Stimulated activated CD4-positive, alpha-beta T cell treated with anti-CD3 and anti-CD28 coated beads, Interleukin-12 subunit alpha, Interleukin-12 subunit beta, amount 100 ng/mL, for 48 hours (primary cell): Measurements from ENCODE around the gene SEBOX.

Source experiments
- DNase-seq, 3 donors: peaks; one replicate each; pipeline ENCODE4 v3.0.0-alpha.2; 2020; ENCODE audit warnings: low read depth in 2 of 3, low spot score in 1 of 3

Gene SEBOX

DNA sequence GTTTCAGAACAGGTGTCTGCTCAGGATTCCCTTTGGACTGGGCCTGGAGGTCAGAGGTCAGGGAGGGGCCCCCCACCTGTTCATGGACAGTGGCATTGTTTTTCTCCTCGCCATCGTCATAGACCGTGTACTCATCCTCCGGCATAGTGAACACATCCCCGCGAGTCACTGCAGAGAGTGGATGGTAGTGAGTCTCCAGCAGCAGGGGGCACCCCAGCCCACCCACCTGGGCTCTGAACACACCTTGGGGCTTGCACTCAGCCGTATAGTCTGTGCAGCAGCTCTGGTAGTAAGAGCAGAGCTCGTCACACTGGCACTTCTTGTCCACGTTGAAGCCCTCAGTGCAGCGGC, 4.7 kb upstream of the SEBOX start:
- DNase-seq: no peak

DNA sequence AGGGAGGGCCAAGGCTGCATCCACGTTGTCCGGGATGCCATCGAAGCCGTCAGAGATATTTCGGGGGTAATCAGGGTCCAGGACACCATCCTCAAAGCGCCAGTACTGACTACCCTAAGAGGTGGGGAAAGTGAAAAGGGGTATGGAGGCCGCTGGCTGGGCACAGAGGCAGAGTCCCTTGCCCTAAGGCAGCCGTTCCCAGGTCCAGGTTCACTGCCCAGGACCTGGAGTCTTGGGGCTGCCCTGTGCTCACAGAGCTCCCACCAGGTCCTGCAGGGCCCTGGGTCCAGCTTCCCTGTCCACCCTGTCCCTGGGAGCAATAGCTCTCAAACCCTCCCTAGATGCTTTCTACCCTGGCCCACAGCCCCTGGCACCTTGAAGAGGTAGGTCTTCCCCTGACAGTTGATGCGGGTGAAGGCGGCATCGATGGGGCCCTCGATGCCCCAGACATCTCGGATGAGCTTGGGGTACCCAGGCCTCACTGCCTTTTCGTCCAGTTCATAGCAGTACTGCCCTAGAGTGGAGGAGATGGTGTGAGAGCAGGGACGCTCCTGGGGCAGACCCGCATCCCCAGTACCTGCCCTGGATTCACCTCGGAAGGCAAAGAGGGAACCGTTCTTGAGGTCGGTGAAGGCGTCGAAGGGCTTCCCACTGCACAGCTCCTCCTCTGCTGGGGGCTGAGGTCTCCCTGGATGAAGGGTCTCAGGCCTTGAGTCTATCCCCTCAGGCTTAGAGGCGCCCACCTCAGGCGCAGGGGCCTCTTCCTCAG, 4.1 kb upstream of the SEBOX start:
- DNase-seq: no peak

DNA sequence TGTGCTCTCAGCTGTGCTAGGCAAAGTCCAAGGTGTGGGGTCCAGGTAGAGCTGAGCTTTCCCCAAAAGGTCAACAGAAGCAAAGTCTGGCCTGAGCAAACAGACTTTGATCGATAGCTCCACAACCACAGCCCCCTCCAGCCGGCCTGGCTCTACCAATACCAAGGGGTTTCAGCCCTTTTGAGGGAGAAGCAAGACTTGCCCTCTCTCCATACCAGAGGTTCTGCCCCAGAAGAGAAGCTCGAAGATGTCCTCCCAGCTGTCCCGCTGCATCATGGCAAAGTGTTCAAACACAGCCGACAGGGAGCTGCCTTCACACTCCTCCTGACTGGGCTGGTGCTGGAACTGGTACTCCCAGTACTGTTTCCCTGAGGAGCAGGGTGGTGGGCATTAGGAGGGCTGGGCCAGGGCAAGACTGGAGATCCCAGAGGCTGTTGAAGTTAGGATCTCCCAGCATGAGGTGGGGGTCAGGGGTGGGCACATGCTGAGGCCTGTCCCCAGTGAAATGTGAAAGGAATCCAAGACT, 3.4 kb upstream of the SEBOX start:
- DNase-seq: no peak

DNA sequence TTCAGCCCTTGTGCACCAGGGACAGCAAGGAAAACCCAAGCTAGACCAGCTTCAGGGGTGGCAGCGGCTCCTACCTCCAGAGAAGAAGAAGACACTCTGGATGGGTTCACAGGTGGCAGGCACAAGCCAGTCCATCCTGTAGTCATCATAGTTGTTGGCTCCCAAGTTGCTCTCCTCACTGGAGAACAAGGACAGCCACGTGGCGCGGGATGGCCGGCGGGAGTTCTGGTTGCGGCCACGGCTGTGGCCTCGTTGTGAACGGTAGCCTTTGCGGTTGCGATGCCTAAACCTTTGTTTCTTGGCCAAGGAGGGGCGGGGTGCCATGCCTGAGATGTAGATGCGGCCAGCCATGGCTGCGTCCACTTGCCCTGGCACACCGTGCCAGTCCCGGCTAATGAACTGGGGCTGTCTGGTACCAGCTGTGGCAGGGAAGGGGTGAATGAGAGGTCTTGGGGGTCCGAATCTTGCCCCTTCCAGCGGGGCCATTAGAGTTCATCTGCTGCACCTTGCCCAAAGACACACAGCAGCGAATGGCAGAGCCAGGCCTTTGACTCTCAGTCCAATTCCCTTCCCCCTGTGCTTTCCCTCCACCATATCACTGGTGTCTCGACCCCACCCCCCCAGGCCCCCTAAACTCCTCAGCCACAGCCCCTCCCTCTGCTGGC, 2.8 kb upstream of the SEBOX start:
- no peak for DNase-seq

DNA sequence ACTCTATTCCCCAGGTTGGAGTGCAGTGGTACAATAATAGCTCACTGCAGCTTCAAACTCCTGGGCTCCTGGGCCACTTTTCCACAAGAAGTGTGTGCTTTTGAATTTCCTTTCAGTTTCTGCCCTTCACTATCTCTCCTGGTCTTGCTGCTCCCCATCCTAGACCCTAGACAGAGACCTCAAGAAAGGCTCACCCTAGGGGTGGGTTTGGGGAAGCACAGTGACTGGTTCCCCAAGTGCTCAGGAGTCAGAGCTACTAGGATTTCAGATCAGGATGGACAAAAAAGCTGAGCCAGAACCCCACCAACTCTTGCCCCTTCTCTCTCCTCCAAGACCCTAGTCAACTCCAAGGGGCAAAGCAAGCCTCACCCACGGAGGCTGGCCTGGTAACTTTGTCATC, 1.6 kb upstream of the SEBOX start:
- no peak for DNase-seq

DNA sequence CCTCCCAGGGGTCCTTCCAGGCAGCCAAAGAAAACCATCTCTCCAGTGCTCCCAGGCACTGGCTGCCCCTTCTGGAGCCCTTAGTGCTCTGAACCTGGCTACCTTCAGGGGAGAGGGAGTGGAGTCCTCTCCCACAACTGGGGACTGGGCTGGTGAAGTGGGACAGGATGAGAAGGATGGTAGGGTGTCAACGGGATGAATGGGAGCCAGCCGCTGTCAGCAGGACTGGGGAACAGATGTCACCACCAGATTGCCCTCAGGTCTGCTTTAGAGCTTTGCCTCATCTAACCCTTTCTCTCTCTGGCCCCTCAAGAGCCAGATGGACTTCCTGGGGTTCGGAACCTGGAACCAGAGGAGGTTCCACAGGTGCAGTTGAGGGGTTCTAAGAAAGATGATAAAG, 488 bp upstream of the SEBOX start:
- DNase-seq: no peak

DNA sequence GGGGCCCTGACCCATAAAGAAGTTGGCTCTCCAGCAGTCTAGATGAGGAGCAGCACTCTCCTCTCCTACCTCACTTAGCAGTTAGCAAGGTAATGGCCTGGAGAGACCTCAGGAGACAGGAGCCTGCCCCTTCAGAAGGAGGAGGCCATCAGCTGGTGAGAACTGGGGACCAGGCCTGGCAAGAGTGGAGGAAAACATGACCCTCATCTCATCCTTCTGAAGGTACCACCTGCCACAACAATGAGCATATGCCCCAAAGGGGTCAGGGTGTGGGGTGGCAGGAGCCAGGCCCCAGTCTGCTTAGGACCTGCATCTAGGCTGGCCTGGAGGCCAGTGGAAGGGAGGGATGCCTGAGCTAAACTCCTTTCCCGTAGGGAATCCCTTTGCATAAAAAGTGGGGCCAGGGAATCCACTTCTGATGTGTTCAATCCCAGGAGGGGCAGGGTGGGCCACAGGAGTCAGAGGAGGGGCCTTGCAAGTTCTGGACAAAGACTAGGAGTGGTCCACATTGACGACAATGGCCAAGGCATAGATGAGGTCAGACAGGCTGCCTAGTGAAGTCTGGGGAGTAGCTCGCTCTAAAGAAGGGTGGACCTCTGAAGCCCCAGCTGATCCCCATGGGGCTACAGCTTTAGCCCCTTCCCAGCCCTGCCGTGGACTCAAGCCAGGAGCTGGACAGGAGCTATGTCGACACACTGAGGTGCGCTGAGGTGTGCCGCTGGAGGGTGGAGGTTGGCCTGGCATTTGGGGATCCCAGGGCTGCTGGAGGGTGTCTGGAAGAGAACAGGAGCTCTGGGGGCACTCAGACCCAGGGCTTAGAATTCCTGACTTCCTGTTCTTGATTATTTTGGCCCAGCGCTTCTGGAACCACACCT, 986 bp downstream of the SEBOX start:
- DNase-seq: no peak

DNA sequence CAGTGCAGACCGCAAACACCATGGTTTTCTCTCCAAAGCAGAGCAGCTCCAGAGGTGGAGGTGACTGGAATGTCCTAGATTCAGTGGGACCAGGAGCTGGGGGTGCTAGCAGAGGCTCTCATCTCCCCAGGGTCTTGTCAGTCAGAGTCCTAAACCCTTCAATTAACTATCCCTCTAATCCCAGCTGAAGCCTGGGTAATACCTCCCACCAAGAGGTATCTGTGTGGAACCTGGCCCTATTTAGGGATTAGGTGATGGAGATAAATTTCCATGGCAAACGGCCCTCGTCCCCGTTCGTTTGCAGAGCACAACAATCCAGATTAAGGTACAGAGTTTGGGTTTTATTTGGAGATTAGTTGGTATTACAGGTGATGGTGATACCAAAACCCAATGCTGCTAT, 1.8 kb downstream of the SEBOX start:
- DNase-seq: no peak

DNA sequence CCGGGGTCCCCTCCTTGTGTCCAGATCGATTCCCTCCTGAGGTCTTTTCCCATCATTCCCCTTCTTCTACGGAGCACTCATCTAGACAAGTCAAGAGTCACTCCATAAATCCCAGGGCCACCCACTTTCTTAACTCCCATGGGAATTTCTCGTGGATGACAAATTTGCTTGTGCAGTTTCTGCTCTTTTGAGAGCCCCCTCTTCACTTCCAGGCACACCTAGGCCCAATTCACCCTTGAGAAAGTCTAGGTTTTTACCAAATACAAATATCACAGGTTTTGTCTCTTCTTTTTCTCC, 7.2 kb downstream of the SEBOX start:
- no peak for DNase-seq

DNA sequence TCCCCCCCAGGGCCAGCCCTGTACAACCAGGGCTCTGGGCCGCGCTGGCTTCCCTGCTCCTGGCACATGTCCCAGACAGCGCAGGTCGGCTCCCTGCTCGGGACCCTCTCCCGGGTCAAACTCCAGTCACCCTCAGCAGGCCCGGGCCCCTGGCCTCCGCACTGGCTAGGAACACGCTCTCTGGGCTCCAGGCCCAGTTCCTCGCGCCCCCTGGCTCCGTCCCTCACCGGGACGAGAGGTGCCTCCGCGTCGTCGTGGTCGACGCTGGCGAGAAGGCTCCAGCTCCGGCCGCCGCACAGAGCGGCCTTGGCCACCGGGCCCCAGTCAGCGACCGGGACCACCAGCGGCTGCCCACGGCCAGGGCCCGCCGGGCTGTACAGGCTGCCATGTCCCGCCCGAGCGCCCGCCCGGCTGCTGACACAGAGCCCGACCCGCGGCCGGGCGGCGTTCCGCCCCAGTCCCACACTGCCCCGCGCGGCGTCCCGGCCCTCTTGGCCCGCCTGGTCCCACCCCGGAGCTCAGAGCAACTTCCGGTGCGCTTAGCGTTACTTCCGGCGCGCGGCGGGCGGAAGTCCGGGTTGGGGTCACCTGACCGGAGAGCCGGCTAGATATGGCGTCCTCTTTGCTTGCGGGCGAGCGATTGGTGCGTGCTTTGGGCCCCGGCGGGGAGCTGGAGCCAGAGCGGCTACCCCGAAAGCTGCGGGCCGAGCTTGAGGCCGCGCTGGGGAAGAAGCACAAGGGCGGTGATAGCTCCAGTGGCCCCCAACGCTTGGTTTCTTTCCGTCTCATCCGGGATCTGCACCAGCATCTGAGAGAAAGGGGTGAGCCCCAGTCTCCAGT, 7.7 kb downstream of the SEBOX start, which contains the start of gene POLDIP2:
POLDIP2 (minus strand) TSS at position 467 of the 840 bp plus-strand sequence; CDS start at position 388, 79 bp downstream.
- peak; percentile 92 to 95 (median 94) for DNase-seq

DNA sequence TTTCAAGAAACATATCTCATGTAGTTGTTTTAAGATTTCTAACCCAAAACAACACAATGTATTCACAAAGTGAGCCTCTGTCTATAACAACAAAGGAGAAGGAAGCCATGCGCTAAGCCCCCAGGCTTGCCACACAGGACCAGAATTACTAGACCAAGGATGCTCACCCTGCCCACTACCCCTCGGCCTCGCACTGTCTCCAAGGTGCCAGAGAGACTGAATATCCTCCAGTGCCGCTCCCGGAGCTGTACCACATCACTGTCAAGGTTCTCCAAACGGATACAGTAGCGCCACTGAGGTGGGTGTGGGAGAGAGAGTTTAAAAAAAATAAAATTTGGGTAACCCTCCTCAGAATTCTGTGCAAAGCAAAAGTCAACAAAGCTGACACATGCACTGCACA, 14.7 kb downstream of the SEBOX start:
- no peak for DNase-seq

DNA sequence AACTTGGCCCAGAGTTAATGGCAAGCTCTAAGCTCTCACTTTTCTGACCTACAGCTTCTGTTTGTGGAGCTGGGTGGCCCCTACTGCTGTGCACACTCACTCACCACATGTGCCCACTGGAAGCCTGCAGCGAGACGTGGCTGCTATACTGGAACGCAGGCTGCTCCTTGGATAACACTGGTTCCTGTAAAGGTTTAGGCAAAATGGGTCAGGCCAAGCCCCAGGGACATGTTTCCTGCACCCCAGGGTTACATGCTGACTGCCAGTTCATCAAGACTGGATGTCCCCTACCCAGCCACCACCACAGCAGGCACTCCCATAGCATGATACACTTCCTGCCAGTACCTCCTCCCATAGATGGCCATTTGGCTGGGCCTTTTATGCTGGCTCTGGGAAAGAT, 16.0 kb downstream of the SEBOX start:
- DNase-seq: no peak

DNA sequence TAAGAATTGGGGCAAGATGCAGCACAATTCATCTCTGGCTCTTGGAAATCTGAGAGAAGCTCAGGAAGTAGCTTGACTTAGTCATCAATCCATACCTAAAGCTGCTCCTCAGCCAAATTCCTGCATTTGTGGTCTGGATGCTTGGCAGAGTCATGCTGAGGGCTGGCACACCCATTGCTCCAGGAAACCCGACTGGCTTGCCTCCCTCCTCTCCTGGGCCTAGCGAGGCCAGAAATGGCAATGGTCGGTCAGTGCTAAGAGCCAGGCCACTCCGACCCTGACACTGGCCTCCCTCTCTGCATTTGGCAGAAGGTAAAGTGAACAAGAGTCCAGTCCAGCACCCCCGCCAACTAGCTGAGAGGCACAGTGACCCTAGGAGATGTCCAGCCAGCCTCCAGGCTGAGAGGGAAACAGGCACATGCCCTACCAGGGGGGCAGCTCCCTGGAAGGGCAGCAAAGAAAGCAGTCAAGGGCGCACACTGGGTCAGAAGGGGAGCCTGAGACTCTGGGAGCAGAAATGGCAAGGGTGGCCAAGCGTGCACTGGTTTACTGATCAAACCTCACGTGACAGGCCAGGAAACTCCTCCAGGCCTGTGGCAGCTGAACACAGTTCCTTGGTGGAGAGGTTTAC, 17.6 kb downstream of the SEBOX start:
- DNase-seq: no peak

DNA sequence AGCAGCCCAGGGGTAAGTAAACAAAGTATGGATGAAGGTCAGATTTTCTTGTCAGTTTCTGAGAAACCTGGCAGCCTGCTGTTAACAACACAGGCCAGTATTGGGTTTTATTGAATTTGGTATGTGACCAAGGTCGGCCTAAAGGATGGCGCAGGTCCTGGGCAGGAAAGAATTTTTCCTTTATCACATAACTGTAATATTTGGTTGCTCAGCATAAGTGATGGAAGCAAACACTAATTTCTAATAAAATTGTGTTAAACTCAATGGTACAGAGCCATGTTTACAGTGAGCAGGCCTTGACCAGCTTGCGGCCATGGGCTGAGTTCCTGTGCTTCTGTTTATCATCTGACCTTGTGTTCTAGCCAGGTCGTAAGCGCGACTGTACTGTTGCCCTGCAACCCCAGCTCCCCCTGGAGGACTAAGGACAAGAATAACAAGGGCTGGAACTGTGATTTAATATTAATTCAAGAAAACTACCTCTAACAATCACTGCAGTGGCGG, 18.2 kb downstream of the SEBOX start:
- no peak for DNase-seq

DNA sequence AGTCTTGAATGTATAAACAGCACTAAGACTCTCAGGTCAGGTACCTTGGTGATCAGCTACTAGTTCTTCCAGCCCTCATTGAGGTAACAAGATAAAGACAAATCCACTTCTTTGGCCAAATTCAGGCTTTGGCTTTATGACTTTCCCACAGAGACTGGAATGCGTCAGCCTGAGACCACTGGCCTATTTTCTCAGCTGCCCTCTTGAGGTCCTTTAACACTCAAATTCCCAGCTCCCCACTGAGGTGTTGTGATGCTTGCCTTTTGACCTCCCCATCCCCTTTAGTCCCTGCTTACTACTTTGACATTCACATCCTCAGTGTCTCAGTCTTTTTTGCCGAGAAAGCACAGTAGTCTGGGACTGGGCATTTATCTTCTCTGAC, 18.8 kb downstream of the SEBOX start:
- no peak for DNase-seq

DNA sequence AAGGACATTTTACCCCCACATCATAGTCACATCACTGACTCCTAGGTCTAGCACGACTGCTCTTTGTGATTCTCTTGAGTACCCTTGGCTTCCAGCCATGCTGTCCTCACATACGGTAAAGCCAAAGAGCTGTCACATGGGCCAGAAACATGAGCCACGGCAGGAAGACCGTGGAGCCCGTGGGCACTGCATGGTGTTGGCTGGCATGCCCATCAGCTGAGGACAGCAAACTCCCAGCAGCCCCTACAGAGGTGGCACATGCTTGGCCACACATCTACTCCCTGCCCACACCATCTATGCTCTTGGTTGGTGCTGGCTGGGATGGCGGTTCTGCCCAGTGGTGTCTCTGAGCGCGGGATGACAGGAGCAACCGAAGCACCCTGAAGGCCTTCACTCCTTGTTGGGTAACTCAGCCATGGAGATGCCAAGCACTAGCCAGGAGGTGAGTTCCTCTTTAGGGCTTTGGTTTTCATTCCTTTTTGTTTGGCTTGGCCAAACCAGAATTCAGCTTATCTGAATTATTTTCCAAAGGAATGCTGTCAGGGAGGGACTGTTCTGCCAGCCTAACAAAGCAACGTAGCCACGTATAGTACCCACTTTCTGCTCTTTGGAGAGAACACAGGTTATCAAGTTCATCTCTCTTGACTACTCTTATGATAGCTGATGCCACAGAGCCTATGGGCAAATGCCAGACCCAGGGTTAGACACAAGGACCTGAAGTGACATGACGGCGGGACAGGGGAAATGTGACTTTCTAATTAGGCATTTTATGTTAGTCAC, 19.4 kb downstream of the SEBOX start:
- DNase-seq: no peak

DNA sequence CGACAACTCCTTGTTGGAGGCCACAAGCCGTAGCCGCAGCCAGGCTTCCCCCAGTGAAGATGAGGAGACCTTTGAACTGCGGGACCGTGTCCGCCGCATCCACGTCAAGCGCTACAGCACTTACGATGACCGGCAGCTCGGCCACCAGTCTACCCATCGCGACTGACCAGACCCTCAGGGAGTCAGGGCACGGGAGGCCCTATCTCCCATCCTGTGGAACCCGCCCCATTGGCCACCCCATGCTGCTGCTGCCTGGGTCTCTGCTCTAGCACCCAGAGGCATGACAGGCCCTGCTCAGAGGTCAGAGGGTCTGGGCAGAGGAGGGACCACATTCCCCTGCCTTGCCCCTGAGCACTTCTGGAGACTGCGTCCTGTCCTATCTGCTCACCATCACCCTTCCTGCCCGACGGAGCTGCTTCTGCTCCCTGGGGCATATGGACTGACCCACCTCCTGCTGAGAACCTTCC, 20.5 kb downstream of the SEBOX start:
- DNase-seq: no peak

DNA sequence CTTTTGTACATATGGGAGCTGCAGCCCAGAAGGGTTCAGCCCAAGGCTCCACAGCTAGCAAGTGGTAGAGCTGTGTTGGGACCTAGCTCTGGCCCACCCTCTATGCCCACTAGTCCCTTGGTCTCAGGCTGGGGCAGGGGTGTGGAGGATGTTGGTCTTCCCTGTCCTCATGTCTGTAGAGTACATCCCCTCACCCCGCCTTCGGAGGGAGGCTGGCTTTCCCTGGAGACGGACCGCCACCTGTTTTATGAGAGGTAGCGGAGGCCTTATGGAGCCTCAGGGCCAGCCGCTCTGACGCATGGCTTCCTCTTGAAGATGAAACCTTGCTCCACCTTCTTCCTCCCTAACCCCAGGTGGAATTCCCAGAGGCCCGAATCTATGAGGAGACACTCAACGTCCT, 21.0 kb downstream of the SEBOX start:
- no peak for DNase-seq

DNA sequence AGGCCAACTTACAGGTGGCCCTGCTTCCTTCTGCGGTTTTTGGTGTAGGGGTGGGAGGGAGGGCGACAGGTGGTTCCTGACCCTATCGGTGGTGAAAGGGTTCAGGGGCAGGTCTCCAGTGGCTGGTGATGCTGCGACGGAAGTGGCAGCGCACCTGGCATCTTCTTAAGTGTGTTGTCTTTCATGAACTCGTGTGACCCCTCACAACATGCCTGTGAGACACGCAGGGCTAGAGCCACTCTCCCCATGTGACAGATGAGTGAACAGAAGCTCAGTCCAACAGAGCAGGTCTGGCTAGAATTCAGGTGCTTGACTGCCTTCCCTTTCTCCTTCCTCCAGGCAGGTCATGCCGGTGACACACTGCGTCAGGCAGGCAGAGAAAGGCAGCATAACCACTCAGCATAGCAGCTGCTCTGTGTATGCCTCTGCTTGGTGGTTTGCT, 21.5 kb downstream of the SEBOX start:
- no peak for DNase-seq
